ENCODE results near the gene PRSS12. TPM values are rescaled to one million over a fixed set of nuclear protein-coding genes. Genes with fewer than 3 reads are reported as not detected.
"Not testable (repeated sequence)": the region's sequence is repeated elsewhere in the genome, so short reads cannot be mapped to it uniquely, and the experiment has no call there.

The PRSS12 gene
- total RNA-seq (not detected), polyA plus RNA-seq (under 1 TPM in 1 of 2 donors, not detected in 1; 0.07 TPM), total RNA-seq (not detected)

- ATAC-seq (peak; percentile 84), DNase-seq (peak; percentile 5 to 69 (median 34))
- Mint-ChIP-seq H3K36me3 (no peaks in the 10 kb centered on the region), H3K4me1 (peaks cover 6 to 20% (median 16%) of the 10 kb centered on the region in 7 donors), H3K27me3 (peaks cover 72 to 83% (median 78%) of the 10 kb centered on the region in 5 donors), H3K27ac (peak within 1 kb of the TSS in 4 of 9 donors; percentile 15 to 43 (median 32)), H3K9me3 (peaks cover 0 to 4% (median 0%) of the 10 kb centered on the region in 11 donors), H3K4me3 (peak within 1 kb of the TSS; percentile 78 to 86 (median 84))
- Histone ChIP-seq H3K4me1 (ENCODE audit: control insufficient read depth in 2 of 2, insufficient read depth in 2 of 2, low read length in 2 of 2) (peaks cover 6 to 7% of the 10 kb centered on the region in 2 donors), H3K9me3 (ENCODE audit: control insufficient read depth in 2 of 3, low read length in 3 of 3) (no peaks in the 10 kb centered on the region), H3K27me3 (ENCODE audit: control insufficient read depth in 2 of 2, insufficient read depth in 2 of 2, low read length in 2 of 2) (peaks cover 11 to 14% of the 10 kb centered on the region in 2 donors), H3K4me3 (ENCODE audit: low read length) (peak within 1 kb of the TSS; percentile 13), H3K36me3 (ENCODE audit: control insufficient read depth in 2 of 3, insufficient read depth in 3 of 3, low read length in 3 of 3) (no peaks in the 10 kb centered on the region), H3K27ac (ENCODE audit: low read depth, low read length) (no peak within 1 kb of the TSS)
- ChIA-PET POLR2A (no interaction called here), CTCF (interaction anchor here (0.7 kb wide), 1 partner anchor 9 kb away, joined by 3 read pairs; no protein-coding TSS in a partner anchor)
- intact Hi-C loops (cut with micrococcal nuclease), result loop anchor here (1.0 to 10.0 kb wide), 2 partner anchors 72 to 1998 kb away; no protein-coding TSS in a partner anchor
Observed at GRCh38 chr4:118352843-118353533, at the start of gene PRSS12. Gene PRSS12 (minus strand): TSS chr4:118353003. CDS start chr4:118352720, 283 bp downstream.

- Histone ChIP-seq H3K4me1 (ENCODE audit: control insufficient read depth in 2 of 2, insufficient read depth in 2 of 2, low read length in 2 of 2) (no peaks in the 10 kb centered on the region), H3K4me3 (ENCODE audit: low read length) (no peak overlapping the region), H3K9me3 (ENCODE audit: control insufficient read depth in 2 of 3, low read length in 3 of 3) (no peaks in the 10 kb centered on the region), H3K27ac (ENCODE audit: low read depth, low read length) (no peak overlapping the region), H3K36me3 (ENCODE audit: control insufficient read depth in 2 of 3, insufficient read depth in 3 of 3, low read length in 3 of 3) (no peaks in the 10 kb centered on the region), H3K27me3 (ENCODE audit: control insufficient read depth in 2 of 2, insufficient read depth in 2 of 2, low read length in 2 of 2) (no peaks in the 10 kb centered on the region)
- H3K36me3 Mint-ChIP-seq, result peaks cover 0 to 4% (median 0%) of the 10 kb centered on the region in 5 donors
- H3K27me3 Mint-ChIP-seq, result peaks cover 11 to 31% (median 20%) of the 10 kb centered on the region in 5 donors
- peaks cover 0 to 11% (median 0%) of the 10 kb centered on the region in 7 donors for H3K4me1 Mint-ChIP-seq
- no peak overlapping the region for H3K27ac Mint-ChIP-seq
- peaks cover 0 to 8% (median 0%) of the 10 kb centered on the region in 11 donors for H3K9me3 Mint-ChIP-seq
- no peak for DNase-seq
- ChIA-PET POLR2A (no interaction called here), CTCF (no interaction called here)
- peak; percentile 49 for ATAC-seq
- H3K4me3 Mint-ChIP-seq, result no peak overlapping the region
- intact Hi-C loops (cut with micrococcal nuclease), result no loop called here
Observed at GRCh38 chr4:118400356-118400755, 47.6 kb upstream of the PRSS12 start.

GRCh38 chr4:118399883-118400282 is 47.1 kb upstream of the PRSS12 start:
- H3K4me3 Mint-ChIP-seq; H3K27me3 ChIP-seq (ENCODE audit: control insufficient read depth in 2 of 2, insufficient read depth in 2 of 2, low read length in 2 of 2); H3K36me3 ChIP-seq (ENCODE audit: control insufficient read depth in 2 of 3, insufficient read depth in 3 of 3, low read length in 3 of 3); CTCF ChIA-PET; DNase-seq; intact Hi-C loops (cut with micrococcal nuclease); H3K36me3 Mint-ChIP-seq; H3K4me3 ChIP-seq (ENCODE audit: low read length); H3K27ac Mint-ChIP-seq; ATAC-seq; H3K9me3 Mint-ChIP-seq; H3K27ac ChIP-seq (ENCODE audit: low read depth, low read length); POLR2A ChIA-PET; H3K4me1 ChIP-seq (ENCODE audit: control insufficient read depth in 2 of 2, insufficient read depth in 2 of 2, low read length in 2 of 2); H3K9me3 ChIP-seq (ENCODE audit: control insufficient read depth in 2 of 3, low read length in 3 of 3): not testable (repeated sequence)
- Mint-ChIP-seq H3K4me1 (peaks cover 0 to 11% (median 0%) of the 10 kb centered on the region in 7 donors), H3K27me3 (peaks cover 9 to 28% (median 20%) of the 10 kb centered on the region in 5 donors)

GRCh38 chr4:118398226-118399090 is 45.7 kb upstream of the PRSS12 start:
- ChIA-PET CTCF (no interaction called here), POLR2A (no interaction called here)
- no peaks in the 10 kb centered on the region for H3K36me3 ChIP-seq (ENCODE audit: control insufficient read depth in 2 of 3, insufficient read depth in 3 of 3, low read length in 3 of 3)
- Mint-ChIP-seq H3K27me3 (peaks cover 7 to 20% (median 17%) of the 10 kb centered on the region in 5 donors), H3K9me3 (peaks cover 0 to 3% (median 0%) of the 10 kb centered on the region in 11 donors), H3K36me3 (no peaks in the 10 kb centered on the region), H3K4me1 (peaks cover 0 to 11% (median 0%) of the 10 kb centered on the region in 7 donors), H3K4me3 (no peak overlapping the region), H3K27ac (no peak overlapping the region)
- no peak for ATAC-seq
- H3K27ac ChIP-seq (ENCODE audit: low read depth, low read length), result no peak overlapping the region
- no peak overlapping the region for H3K4me3 ChIP-seq (ENCODE audit: low read length)
- no peaks in the 10 kb centered on the region for H3K4me1 ChIP-seq (ENCODE audit: control insufficient read depth in 2 of 2, insufficient read depth in 2 of 2, low read length in 2 of 2)
- DNase-seq, result no peak
- no peaks in the 10 kb centered on the region for H3K9me3 ChIP-seq (ENCODE audit: control insufficient read depth in 2 of 3, low read length in 3 of 3)
- H3K27me3 ChIP-seq (ENCODE audit: control insufficient read depth in 2 of 2, insufficient read depth in 2 of 2, low read length in 2 of 2), result no peaks in the 10 kb centered on the region
- intact Hi-C loops (cut with micrococcal nuclease), result no loop called here

GRCh38 chr4:118397623-118397979 is 44.8 kb upstream of the PRSS12 start:
- H3K27ac ChIP-seq (ENCODE audit: low read depth, low read length), result no peak overlapping the region
- Mint-ChIP-seq H3K27ac (no peak overlapping the region), H3K9me3 (peaks cover 0 to 4% (median 2%) of the 10 kb centered on the region in 11 donors), H3K36me3 (peaks cover 0 to 3% (median 0%) of the 10 kb centered on the region in 5 donors), H3K4me1 (peaks cover 0 to 11% (median 0%) of the 10 kb centered on the region in 7 donors), H3K27me3 (peaks cover 7 to 22% (median 19%) of the 10 kb centered on the region in 5 donors), H3K4me3 (no peak overlapping the region)
- H3K9me3 ChIP-seq (ENCODE audit: control insufficient read depth in 2 of 3, low read length in 3 of 3), result no peaks in the 10 kb centered on the region
- H3K27me3 ChIP-seq (ENCODE audit: control insufficient read depth in 2 of 2, insufficient read depth in 2 of 2, low read length in 2 of 2), result no peaks in the 10 kb centered on the region
- intact Hi-C loops (cut with micrococcal nuclease), result no loop called here
- H3K4me1 ChIP-seq (ENCODE audit: control insufficient read depth in 2 of 2, insufficient read depth in 2 of 2, low read length in 2 of 2), result no peaks in the 10 kb centered on the region
- no peaks in the 10 kb centered on the region for H3K36me3 ChIP-seq (ENCODE audit: control insufficient read depth in 2 of 3, insufficient read depth in 3 of 3, low read length in 3 of 3)
- POLR2A ChIA-PET, result no interaction called here
- H3K4me3 ChIP-seq (ENCODE audit: low read length), result no peak overlapping the region
- DNase-seq (no peak), ATAC-seq (no peak)
- CTCF ChIA-PET, result no interaction called here

- Histone ChIP-seq H3K27me3 (ENCODE audit: control insufficient read depth in 2 of 2, insufficient read depth in 2 of 2, low read length in 2 of 2) (no peaks in the 10 kb centered on the region), H3K27ac (ENCODE audit: low read depth, low read length) (no peak overlapping the region), H3K9me3 (ENCODE audit: control insufficient read depth in 2 of 3, low read length in 3 of 3) (no peaks in the 10 kb centered on the region), H3K4me1 (ENCODE audit: control insufficient read depth in 2 of 2, insufficient read depth in 2 of 2, low read length in 2 of 2) (no peaks in the 10 kb centered on the region), H3K4me3 (ENCODE audit: low read length) (no peak overlapping the region), H3K36me3 (ENCODE audit: control insufficient read depth in 2 of 3, insufficient read depth in 3 of 3, low read length in 3 of 3) (no peaks in the 10 kb centered on the region)
- H3K4me3 Mint-ChIP-seq, result no peak overlapping the region
- H3K27ac Mint-ChIP-seq, result no peak overlapping the region
- ATAC-seq (no peak), DNase-seq (no peak)
- H3K36me3 Mint-ChIP-seq, result peaks cover 0 to 3% (median 0%) of the 10 kb centered on the region in 5 donors
- ChIA-PET CTCF (no interaction called here), POLR2A (no interaction called here)
- peaks cover 7 to 20% (median 17%) of the 10 kb centered on the region in 5 donors for H3K27me3 Mint-ChIP-seq
- intact Hi-C loops (cut with micrococcal nuclease), result no loop called here
- peaks cover 0 to 11% (median 0%) of the 10 kb centered on the region in 7 donors for H3K4me1 Mint-ChIP-seq
- H3K9me3 Mint-ChIP-seq, result peaks cover 0 to 5% (median 2%) of the 10 kb centered on the region in 11 donors
Observed at GRCh38 chr4:118396881-118397622, 44.2 kb upstream of the PRSS12 start.

All from naive thymus-derived CD4-positive, alpha-beta T cell (primary cell).